GM18909 (cell line): Measurements from ENCODE around the gene MMP17.

Source experiments
- ATAC-seq: cut with Tn5 transposase; IDR thresholded peaks from one replicate; pipeline ENCODE4 v1.9.1; 2021; ENCODE audit warnings: mild to moderate bottlenecking; ENCODE audit not compliant: unreplicated experiment, poor library complexity

The MMP17 gene

DNA sequence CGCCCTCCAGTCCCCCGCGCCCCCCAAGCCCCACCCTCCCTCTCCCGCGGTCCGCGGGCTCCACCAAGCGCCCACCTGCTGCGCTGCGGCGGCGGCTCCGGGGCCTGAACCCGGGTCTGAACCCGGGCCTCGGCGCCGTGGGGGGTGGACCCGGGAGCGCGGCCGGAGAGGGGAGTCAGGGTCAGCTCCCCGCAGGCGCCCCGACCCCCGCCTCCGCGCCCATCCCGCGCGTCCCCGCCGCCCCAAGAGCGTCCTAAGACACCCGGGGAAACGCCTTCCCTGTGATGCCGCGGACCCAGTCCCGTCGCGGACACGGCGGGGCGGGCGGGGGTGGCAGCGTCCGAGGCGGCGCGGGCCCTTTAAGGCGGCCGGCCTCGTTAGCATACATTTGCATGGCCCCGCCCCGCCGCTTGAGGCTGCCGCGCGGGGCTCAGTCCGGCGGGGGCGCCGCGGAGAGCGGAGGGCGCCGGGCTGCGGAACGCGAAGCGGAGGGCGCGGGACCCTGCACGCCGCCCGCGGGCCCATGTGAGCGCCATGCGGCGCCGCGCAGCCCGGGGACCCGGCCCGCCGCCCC lies at the start of gene MMP17:
MMP17 (plus strand) TSS at position 433 of the 574 bp plus-strand sequence; CDS start at position 535, 102 bp downstream.
- ATAC-seq: peak; percentile 75

DNA sequence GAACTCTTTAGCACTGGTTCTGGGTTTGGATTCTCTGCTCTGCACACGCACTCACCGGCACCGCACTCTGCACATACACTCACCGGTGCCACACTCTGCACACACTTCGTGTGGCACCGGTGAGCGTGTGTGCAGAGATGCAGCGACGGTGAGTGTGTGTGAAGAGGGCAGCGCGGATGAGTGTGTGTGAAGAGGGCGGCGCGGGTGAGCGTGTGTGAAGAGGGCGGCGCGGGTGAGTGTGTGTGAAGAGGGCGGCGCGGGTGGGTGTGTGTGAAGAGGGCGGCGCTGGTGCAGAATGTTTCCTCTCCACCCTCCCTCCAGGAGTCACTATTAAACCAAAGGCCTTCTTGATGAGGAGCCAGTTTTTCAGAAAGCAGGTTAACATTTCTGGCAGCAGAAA lies 49.2 kb upstream of the MMP17 start:
- no peak for ATAC-seq

DNA sequence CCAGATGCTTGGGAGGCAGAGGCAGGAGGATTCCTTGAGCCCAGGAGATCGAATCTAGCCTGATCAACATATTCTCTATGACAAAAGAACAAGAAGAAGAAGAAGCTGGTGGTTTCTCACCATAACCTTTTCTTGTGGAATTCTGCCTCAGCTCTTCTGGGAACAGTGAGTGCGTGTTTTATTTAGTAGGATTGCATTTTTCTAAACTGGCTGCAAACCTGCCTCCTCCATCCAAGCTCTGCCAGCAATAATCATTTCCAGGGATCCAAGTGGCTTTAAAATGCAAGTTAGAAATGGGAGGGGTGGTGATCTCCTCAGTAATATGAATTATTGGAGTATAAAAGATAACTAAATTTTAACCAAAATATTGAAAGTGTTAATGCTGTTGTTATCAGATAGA lies 46.1 kb upstream of the MMP17 start:
- no peak for ATAC-seq

GRCh38 chr12:131783915-131784541 lies 44.2 kb upstream of the MMP17 start:
- peak; percentile 78 for ATAC-seq

GRCh38 chr12:131784909-131785762 lies 43.1 kb upstream of the MMP17 start:
- no peak for ATAC-seq

DNA sequence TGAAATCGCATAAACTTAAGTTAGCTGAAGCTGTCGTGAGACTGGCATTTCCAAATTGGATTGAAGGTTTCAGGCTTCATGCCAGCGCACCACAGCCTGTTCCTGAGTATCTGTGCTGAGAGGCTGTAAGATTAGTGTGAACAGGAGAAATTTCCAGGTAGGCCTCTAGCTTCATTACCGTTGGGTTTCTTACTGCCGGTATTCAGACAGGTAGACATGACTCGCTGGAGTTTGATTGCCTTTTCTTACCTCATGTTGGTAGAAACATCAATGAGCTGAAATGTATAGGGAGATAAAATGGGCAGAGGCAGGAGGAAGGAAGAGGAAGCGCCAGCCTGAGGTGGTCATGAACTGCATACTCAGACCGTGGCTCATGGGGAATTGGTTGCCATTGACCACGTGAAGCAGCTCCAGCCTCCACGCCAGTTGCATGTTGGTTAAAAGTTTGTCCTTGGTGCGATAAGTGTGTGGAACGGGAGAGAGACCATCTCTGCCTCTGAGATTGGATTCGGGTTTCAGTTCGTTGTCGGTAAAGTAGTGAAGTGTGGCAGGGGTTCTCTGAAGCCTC lies 42.3 kb upstream of the MMP17 start:
- no peak for ATAC-seq

GRCh38 chr12:131786331-131786730 lies 41.9 kb upstream of the MMP17 start:
- no peak for ATAC-seq

- no peak for ATAC-seq
These were observed 41.0 kb upstream of the MMP17 start for GRCh38 chr12:131787143-131787660.

DNA sequence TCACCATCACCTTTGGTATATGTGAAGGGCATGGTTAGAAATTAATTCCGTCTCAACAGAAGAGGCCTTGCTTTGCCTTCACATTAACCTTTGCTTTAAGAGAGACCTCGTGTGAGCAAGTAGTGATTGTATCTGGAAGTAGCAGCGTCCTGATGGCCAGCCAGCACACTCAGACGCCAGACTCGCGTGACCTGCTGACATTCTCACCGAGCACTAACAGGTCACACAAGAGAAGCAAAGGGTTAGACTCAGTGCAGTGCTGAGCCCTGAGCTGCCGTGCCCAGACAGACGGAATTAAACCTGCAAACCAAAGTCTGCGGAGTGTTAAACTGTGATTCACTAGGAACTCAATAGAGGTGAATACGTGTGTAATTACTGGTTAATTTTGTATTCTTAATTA lies 40.1 kb upstream of the MMP17 start:
- no peak for ATAC-seq

DNA sequence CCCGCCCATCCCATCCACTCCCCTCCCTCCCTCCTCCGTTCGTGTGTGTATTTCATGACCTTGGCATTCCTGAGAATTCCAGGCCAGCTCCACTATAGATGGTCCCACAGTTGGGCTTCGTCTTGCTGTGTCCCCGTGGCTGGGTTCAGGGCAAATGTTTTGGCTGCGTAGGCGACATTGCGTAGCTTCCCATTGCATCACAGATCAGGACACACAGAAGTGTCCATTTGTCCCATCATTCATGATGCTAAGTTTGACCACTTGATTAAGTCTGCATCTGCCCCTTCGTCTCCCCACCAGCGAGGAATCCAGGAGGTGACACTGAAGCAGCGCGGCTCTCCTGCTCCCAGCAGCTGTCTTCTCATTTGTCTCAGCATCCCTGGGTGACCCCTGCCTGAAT lies 38.6 kb upstream of the MMP17 start:
- no peak for ATAC-seq

DNA sequence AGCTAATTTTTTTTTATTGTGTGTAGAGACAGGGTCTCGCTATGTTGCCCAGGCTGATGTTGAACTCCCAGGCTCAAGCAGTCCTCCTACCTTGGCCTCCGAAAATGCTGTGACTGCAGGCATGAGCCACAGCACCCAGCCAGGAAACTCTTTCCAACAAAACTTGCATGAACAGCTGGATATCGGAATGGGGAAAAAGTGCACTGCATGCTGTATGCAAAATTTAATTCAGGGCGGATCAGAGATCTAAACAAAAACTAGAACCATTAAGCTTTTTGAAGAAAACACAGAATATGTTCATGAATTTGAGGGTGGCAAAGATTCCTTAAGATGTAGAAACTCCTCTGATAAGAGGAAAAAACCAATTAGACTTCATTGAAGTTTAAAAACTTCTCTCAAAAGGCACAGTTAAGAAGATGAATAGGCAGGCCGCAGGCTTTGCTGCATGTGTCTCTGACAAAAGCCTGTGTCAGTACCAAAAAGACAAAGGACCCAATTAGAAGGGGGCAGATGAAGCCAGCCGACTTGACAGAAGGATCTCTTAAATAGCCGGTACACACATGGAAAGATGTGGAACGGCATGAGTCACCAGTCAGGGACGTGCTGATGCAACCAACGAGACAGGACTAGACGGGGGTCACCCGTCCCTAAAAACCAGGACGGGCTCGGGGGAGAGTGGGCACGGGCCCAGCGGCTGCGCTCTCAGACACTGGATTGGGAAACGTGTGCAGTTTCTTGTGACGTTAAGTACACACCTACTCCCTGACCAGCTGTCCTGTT lies 34.8 kb upstream of the MMP17 start:
- ATAC-seq: no peak

- no peak for ATAC-seq
These were observed 34.1 kb upstream of the MMP17 start for GRCh38 chr12:131794061-131794460.

GRCh38 chr12:131794573-131794972 lies 33.6 kb upstream of the MMP17 start:
- no peak for ATAC-seq

- no peak for ATAC-seq
These were observed 33.1 kb upstream of the MMP17 start for GRCh38 chr12:131795064-131795463.

- no peak for ATAC-seq
These were observed 32.3 kb upstream of the MMP17 start for GRCh38 chr12:131795690-131796410.

GRCh38 chr12:131796411-131796736 lies 31.8 kb upstream of the MMP17 start:
- ATAC-seq: no peak

DNA sequence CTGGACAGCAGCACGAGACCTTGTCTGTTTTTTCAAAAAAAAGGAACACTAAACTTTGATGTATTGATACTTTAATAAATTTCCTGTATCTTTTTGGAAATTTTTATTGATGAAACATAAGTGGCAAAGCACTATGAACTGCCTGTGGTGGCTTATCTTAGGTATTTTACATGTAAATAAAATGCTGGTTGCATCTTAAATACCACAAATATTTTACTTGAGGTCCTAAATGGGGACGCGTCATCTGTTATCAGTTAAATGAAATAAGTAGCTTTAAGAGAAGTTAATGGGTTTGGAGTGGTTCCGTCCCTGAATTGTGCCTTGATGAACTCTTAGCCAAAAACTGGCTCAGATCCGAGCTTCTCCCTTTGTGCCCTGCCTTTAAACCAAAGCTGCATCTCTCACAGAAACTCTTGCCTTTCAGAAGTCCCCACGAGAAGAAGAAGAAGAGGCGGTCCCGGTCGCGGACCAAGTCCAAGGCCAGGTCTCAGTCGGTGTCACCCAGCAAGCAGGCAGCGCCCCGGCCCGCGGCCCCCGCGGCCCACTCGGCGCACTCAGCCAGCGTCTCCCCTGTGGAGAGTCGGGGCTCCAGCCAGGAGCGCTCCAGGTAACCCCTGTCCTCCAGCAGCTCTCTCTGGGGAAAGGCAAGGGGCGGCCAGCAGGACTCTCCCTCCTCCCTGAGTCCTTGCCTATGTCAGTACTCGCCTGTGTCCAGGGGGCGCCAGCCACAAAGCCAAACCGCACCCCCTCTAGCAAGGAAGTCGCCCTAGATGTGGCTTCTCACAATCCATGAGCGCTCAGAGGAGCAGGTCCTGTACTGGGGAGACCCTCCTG lies 31.2 kb upstream of the MMP17 start:
- ATAC-seq: no peak

GRCh38 chr12:131797588-131797934 lies 30.6 kb upstream of the MMP17 start:
- ATAC-seq: no peak

DNA sequence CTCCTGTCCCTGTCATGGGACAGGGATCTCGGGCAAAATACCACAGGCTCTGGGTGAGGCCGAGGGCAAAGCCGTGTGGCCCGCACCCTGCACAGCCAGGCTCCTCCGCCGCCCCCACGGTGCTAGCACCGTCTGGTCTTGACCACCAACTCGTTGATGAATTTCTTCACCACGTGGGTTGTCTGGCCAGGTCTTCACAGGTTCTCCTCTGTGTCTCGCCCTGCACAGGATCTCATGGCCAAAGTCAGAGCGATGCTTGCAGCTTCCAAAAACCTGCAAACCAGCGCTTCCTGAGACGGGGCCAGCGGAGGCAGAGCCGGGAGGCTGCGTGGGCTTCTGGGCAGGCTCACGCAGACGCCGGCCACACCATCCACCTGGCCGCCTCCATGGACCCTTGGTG lies 29.0 kb upstream of the MMP17 start:
- ATAC-seq: no peak
